T-helper 1 cell treated with Interleukin-12 subunit alpha and Interleukin-12 subunit beta and Interleukin-4 antibody, amounts not matched to agents 30 ng/mL and 1 ng/mL, for 36 hours (primary cell): ENCODE measurements around the gene GRID1. TPM values are rescaled to one million over a fixed set of nuclear protein-coding genes. Genes with fewer than 3 reads are reported as not detected.

Experiments used
- intact Hi-C: fragments of 100-400 bp; cut with micrococcal nuclease; formaldehyde crosslinking; loops from one replicate; pipeline ENCODE4 v1.15.1; 2024
- total RNA-seq: library from RNA; stranded (reverse); gene quantifications from 2 replicates; pipeline ENCODE4 v1.2.3, GENCODE V29; 2022

Gene GRID1
- total RNA-seq, 1 donor from 2014 or later = not detected

DNA sequence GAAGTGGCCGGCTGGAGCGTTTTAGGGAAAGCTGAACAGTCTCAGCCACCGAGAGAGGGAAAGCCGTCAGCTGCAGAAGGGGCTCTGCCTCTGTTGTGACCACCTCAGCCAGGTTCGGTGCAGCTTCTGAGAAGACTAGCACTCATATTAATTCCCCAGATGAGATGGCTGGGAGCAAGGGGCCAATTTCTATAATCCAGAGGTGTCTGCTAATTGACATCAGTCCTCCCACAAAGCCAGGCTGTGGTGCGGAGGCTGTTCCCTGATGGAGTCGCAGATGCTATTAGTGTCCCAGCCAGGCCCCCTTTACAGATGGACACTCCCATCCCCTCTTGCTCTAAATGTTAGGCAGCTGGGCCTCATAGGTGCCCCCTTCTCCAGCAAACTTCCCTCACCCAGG lies 133.5 kb downstream of the GRID1 start:
- intact Hi-C loops = no loop called here

DNA sequence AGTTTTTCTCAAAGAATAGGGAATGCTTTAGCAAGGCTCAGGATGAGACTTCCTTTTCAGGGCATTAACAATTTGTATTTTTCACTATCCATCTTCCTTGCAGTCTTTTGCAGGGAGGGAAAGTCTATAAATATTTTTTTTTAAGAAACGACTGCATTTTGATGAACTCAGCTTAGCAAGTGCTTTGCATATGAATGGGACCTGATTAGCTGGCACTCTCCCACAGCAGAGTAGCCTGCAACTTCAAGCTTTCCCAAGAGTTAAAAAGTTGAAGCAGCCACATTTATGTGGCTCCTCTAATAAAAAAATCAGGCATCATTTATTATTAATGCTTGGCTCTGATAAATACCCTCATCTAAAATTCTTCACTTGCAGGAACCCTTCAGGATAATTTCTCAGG lies 134.0 kb downstream of the GRID1 start:
- intact Hi-C loops = no loop called here

DNA sequence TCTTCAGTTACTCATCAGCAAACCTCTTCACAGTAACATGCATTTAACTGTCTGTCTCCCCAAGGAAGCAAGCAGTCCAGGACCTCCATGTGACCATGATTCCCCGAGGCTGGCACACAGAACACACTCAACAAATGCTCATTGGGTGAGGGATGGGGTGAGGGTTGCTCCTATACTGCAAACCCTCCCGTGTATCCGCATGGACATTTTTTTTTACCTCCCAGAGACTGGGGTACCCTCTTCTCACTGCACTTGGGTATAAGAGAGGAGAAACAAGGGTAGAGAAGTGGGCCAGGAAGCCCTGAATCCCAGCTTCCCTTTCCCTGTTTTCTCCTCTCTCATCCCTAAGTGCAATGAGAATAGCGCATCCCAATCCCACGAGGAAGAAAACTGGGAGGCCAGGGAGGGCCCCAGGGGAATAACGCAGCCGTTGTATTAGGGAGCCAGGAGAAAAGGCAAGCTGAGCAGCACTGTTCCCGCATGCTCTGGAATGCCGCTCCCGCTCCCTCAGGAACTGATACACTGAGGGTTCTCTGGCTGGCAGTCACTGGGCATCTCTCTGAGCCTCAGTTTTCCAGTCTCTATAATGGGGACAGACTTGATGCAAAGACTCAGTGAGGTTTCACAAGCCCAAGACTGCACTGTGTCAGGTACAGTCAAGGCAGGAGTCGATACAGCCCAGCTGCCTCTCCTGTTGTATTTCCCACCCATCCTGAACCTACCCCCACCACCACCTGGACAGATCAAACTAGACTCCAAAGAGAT lies 134.6 kb downstream of the GRID1 start:
- intact Hi-C loops = no loop called here

DNA sequence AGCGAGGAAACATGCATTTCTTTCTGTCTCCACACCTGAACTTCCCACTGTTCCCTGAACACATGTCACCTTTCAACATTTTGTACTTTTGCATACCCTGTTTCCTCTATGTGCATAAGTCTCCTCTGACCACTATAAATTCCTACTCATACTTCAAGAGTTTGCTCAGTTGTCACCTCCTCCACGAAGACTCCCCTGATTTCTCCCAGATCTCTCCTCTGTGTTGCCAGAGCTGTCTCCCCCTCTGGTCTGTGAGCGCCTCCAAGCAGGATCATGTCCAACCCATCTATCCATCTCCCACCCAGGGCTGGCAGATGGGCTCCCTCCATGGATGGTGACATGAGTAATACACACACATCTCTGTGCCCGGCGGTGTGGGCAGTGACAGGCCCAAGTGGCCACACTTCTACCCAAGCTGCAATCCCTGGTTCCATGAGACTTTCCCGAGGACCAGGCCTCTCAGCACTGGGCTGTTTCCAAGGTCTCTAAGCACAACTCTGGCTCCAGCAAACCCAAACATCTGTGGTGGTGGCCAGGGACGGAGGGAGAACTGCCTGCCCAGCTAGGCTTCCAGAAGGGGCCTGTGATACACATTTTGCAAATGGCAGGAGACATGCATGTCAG lies 135.9 kb downstream of the GRID1 start:
- intact Hi-C loops = no loop called here

DNA sequence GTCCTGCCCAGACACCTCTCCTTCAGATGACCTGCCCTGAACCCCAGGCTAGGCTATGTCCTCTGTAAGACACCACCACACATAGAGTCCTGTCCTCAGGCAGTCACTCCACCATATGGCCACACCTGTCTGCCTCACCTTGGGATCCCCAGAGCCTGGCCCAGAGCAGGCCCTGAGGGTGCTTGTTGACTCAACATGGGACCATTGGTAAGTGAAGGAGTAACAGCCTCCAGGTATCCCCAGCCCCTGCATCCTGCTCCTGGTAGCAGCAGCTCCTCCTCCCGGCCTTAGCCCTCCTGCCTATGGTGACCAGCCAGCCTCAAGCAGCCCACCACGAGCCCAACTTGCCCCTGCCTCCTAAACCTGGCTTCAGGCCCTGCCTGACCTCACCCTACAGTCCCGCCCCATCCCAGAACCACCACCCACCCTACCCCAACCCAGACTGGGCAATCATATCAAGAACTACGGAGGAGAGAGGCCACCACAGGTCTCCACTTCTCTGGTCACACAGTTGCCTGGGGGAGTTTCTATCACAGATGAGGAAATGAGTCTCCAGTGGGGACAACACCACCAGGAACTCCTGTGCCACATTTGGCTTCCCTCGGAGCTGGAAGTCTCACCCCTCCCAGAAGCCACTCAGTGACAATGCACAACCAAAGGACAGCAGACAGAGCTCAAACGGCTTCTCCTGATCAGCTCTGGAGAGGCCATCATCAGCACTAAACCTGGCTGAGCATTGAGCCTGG lies 136.6 kb downstream of the GRID1 start:
- intact Hi-C loops = loop anchor here (5.0 kb wide), 1 partner anchor 143 kb away; no protein-coding TSS in a partner anchor

DNA sequence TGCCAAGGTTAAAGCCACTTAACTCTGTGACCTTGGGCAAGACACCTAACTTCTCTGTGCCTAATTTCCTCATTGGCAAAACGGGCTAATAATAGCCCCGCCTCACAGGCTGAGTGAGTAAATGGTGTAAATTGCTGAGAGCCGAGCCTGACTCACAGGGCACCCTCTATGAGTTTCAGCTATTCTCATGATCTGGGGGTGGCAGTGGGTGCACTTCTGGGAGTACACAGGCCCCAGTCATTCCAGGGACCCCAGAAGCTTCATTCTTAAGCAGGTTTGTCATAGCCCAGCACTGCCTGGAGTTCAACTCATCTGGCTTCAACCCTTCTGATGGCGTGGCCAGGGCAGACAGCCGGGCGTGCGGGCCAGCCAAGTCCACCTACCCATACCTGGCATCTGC lies 137.2 kb downstream of the GRID1 start:
- intact Hi-C loops = loop anchor here (5.0 kb wide), 1 partner anchor 142 kb away; no protein-coding TSS in a partner anchor

DNA sequence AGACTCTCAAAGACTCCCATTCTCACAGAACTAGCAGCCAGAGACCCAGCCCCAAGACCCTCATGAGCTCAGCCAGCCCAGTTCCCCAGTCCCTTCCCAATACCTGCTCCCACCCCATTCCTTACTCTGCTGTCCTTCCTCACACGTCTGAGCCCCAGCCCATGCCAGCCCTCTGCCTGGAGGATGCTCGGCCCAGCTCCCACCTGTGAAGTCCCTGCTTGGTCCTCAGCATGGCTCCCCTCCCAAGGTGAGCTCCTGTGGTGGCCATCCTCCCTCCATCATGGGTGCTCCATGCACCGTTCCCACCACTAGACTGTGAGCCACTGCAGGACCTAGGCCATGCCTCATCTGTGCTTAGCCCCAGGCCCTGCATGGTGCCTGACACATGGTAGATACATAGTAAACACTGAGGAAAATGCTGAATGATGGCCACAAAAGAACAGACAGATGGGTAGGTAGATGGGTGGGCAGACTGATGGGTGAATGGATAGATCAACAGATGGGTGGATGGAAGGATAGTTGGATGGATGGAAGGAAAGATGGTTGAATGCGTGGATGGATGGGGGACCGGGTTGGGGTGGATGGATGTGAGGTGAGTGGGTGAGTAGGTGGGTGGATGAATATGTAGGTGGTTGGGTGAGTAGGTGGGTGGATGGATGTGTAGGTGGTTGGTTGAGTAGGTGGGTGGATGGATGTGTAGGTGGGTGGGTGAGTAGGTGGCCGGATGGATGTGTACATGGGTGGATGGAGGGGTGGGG lies 138.9 kb downstream of the GRID1 start:
- intact Hi-C loops = loop anchor here (5.0 kb wide), 1 partner anchor 140 kb away; no protein-coding TSS in a partner anchor

DNA sequence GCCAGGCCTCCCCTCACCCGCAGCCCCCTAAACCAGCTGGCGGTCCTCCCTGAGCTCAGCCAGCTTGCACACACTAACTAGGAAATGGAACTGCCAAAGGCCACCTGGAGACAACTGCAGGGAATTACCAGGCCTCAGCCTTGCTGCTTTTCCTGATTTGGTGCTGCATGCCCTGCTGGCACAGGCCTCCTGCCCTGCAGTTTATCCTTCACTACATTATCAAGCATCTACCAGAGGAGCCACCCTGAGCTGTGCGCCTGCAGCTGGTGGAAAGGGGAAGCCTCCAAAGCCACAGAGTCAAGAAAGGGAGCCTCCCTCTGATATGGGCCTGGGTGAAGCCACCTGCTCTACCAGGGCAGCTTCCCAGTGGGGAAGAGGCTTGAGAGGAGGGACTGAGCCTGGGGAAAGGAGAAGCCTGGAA lies 139.8 kb downstream of the GRID1 start:
- intact Hi-C loops = loop anchor here (5.0 kb wide), 1 partner anchor 139 kb away; no protein-coding TSS in a partner anchor

DNA sequence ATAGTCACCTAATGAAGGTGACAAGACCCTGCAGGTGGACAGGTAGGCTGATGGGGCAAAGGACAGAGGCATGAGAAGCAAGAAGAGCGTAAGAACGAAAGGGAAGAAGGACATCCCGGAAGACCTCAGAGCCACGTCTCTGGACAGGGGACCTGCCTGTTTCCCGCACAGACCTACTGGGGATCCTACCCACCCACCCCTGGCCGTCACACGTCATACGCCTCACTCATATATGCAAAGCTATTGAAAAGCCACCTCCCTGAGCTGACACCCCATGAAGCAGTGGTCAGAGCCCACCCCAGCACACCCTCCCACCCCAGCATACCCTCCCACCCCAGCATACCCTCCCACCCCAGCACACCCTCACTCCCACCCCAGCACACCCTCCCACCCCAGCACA lies 140.6 kb downstream of the GRID1 start:
- intact Hi-C loops = loop anchor here (5.0 kb wide), 1 partner anchor 139 kb away; no protein-coding TSS in a partner anchor

DNA sequence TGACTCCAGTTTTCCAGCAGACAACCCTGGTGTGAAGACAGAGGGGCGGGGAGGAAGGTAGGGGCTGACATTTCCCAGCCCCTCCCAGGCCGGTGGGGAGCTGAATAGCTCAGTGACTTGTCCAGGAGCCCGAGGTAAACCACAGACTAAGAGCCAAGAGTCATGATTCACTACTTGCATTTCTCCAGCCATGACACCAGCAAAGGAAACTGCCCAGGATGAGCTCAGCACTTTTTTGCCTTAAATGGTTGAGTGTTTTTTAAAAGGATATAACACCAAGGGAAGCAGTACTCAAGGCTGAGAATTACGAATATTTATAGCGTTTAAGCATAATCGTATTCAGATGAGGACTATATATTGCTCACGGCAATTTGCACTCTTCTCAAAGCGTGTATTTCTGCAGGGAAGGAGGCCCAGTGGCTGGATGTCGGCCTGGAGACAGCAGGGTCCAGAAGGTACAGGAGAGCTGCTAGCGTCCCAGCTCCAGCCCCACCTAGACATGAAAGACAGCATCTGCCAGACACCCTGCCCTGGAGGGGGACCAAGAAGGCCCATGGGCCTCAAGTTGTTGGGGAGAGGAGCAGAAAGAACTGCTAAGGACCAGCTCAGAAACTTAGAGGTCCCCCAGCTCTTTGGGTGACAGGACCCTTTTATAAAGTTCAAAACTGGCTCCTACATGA lies 141.4 kb downstream of the GRID1 start:
- intact Hi-C loops = loop anchor here (5.0 kb wide), 1 partner anchor 138 kb away; no protein-coding TSS in a partner anchor

DNA sequence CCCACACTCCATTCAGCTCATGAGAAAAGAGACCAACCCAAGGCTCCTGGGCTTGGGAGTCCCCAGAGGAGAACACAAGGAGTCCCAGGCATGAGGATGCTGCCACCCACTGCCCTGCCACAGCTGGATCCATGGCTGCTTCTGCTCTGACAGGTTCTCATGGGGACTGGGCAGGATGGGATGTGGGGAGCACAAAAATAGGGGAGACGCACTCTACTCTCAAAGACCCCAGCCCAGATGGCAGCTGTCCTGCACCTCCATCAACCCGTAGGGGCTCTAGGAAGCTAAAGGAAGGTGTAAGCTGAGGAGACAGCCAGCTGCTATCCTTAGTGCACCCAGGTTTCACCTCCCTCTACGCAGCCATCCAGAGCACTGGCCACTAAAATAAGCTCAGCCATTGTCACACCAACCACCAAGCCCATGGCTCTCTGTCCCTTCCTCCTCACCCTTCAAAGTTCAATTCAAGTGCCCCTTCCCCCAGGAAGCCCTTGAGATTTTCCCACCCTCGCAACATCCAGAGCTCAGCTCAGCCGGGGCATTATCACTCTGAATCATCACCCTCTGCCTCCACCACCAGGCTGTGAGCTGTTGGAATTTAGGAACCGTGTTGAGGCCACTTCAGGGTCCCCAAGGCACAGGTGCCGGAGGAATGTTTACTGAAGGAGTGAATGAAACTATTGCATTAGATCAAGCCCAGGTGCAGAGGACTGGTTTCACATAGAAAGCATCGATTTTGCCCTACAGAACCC lies 142.1 kb downstream of the GRID1 start:
- intact Hi-C loops = loop anchor here (5.0 kb wide), 1 partner anchor 137 kb away; no protein-coding TSS in a partner anchor

DNA sequence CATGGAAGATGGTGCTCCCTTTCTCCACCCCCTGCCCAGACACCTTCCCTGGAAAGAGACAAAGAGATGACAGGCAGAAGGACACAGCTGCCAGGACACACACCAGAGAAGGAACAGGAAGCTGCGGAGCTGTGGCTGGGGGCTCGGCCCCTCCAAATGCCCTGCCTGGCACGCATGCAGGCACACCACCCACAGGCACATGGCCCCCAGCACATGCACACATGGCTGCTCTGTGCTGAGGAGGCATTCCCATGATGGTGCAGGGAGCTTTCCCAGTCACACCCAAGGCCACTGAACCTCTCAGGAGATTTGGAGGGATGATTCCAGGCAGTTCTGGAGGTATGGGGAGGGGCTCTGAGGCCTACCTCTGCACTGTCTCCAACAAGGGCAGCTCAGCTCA lies 143.3 kb downstream of the GRID1 start:
- intact Hi-C loops = no loop called here

DNA sequence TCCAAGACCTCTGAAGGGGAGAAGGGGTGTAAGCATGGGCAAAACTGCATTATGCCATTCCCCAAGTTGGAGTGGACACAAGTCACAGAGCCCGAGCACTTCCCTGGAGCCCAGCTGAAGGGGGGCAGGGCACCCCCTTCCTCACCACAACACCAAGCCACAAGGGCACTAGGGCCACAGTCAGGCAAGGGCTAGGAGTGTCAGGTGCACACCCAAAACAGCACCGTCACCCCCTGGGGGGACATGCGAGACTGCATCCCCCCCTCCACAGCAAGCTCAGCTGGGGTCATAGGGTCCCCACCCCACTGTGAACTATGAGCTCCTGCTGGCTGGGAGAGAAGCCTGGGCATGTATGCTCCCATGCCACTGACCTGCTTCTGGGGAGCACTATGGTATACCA lies 143.9 kb downstream of the GRID1 start:
- intact Hi-C loops = no loop called here

DNA sequence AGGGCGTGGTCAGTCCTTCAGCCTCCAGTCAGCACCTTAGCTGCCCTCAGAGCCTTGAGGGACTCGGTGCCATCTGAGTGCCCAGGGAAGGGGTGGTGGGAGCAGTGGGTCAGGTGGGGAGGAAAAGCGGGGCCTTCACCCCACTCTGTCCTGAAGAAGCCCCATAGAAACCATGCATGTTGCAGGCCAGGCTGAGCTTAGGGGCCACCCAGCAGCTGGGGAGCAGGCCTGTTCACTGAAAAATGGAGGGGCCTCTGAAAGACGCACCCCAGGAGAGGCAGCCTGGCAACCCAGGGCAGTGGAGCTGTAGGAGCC lies 144.3 kb downstream of the GRID1 start:
- intact Hi-C loops = no loop called here

DNA sequence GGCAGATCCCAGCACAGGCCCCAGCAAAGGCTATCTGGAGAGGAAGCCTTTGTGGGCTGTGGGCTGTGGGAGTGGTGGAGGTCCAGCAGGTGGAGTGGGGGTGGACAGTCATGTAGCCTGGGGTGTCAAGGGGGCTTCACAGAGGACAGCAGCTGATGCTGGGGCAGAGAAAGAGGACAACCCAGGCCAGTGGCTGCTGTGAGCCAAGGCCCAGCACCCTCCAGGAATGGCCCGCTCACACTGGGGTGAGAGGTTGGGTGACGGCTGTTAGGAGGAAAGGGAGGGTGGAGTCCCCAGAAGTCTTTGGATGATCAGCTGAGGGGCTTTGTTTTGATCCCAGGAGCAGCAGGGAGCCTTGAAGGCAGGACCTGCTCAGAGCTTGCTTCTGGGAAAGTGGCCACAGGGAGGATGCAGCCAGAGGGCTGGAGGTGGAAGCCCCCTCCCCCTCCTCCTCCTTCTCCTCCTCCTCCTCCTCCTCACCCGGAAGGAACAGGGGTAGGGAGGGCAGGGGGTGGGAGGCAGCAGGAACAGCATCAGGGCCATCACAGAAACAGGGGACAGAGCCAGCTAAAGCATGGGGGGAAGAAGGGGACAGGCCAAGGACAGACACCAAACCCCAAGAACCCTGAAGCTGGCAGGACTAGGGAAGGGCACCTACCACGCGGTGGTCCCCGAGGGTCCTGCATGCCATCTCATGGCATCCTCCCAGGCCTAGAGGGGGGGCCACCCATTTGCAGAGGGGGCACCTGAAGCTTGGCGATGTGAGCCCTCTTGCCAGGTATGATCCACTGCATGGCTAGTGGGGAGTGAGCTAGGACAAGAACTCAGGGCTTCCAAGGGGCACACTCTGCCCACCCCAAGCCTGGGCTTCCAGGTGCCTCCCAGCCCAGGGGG lies 144.9 kb downstream of the GRID1 start:
- intact Hi-C loops = no loop called here

DNA sequence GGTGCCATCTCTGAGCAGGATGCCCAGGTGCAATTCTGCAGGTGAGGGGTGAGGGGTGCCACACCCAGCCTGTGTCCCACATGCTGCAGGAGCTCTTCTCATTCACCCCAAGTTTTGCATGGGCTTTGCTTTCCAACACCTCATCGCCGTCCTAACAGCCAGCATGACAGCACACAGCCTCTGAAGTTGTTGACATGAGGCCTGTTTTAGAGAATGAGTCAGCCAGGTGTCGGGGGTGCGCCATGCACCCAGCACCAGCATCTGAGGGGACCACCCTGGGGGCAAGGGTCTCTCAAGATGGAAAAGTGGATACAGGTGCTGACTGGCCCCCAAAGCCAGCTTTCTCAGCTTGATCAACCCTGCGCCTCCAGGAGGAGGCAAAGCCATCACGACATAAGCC lies 146.0 kb downstream of the GRID1 start:
- intact Hi-C loops = no loop called here

DNA sequence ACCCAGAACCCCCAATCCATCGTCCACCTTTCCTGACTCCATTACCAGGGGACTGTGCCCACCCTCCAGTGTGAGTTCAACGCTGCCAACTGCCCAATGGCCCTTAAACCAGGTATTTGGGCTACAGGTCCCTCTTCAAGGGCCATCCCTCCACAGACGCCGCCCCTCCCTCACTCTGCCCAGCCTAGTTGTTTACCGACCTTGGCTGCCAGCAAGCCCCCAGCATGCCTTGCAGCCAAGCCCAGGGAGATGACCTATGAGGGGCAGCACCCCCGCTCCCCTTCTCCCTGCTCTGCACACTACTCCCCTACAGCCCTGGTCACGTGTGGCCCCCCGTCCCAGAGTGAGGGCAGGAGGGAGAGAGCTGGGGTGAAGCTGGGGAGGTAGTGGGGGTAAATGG lies 147.3 kb downstream of the GRID1 start:
- intact Hi-C loops = no loop called here

DNA sequence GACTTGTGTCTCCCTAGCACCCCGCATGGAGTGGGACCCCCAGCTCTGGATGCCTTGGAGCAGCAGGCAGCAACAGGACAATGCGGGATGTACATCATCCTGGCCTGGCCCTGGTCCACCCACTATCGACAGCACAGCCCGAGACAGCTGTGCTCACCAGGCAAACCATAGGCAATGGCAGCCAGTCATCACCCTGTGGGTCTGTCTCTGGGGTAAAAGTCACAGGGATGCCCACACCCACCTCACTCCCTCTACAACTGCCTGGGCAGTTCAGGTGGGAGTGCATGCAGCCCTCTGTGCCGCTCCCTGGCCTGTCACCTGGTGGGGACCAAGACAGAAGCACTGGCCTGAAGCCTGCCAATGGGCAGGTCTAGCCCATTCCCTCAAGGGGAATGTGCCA lies 147.8 kb downstream of the GRID1 start:
- intact Hi-C loops = no loop called here

DNA sequence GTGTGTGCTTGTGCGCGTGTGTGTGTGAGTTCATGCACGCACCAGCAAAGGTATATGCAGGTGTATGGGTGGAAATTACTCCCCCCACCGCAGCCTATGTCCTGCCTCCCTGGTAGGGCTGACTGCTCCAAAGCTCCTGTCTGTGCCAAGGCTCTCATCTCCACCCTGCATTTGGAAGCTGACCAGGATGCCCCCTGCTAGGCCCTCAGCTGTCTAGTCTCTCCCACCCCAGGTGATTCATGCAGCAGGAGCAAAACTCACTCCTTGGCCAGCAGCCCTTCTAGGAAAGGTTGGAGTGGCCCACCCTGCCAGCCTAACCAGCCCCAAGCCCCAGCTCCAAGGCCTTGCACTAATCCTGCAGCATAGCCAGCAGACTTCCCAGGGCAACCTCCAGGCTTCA lies 148.4 kb downstream of the GRID1 start:
- intact Hi-C loops = no loop called here
